ENCODE data around the gene NAV2.

The NAV2 gene

GRCh38 chr11:19978668-19979518 lies 266.3 kb downstream of the NAV2 start:
- Histone ChIP-seq H3K27me3 (ENCODE audit: control insufficient read depth, insufficient read depth, low read length) (no peaks in the 10 kb centered on the region), H3K27ac (ENCODE audit: low read depth, low read length) (no peak overlapping the region), H3K9ac (ENCODE audit: low read length) (no peak overlapping the region), H3K4me1 (ENCODE audit: control insufficient read depth, insufficient read depth, low read length) (peaks cover 4% of the 10 kb centered on the region; the same call in 1 of the 2 replicates), H3K9me3 (ENCODE audit: control insufficient read depth, insufficient read depth, low read depth, low read length) (no peaks in the 10 kb centered on the region), H3K4me3 (ENCODE audit: low read depth, low read length) (no peak overlapping the region), H3K36me3 (ENCODE audit: control insufficient read depth, insufficient read depth, low read length) (no peaks in the 10 kb centered on the region; the same call in 1 of the 2 replicates)

GRCh38 chr11:19979519-19979845 lies 266.8 kb downstream of the NAV2 start:
- no peak overlapping the region for H3K27ac ChIP-seq (ENCODE audit: low read depth, low read length)
- no peak overlapping the region for H3K4me3 ChIP-seq (ENCODE audit: low read depth, low read length)
- H3K9me3 ChIP-seq (ENCODE audit: control insufficient read depth, insufficient read depth, low read depth, low read length) = no peaks in the 10 kb centered on the region
- H3K4me1 ChIP-seq (ENCODE audit: control insufficient read depth, insufficient read depth, low read length) = peaks cover 4% of the 10 kb centered on the region; the same call in 1 of the 2 replicates
- no peak overlapping the region for H3K9ac ChIP-seq (ENCODE audit: low read length)
- no peaks in the 10 kb centered on the region; the same call in 1 of the 2 replicates for H3K36me3 ChIP-seq (ENCODE audit: control insufficient read depth, insufficient read depth, low read length)
- H3K27me3 ChIP-seq (ENCODE audit: control insufficient read depth, insufficient read depth, low read length) = no peaks in the 10 kb centered on the region

GRCh38 chr11:19980388-19980787 lies 267.8 kb downstream of the NAV2 start:
- Histone ChIP-seq H3K27ac (ENCODE audit: low read depth, low read length) (no peak overlapping the region), H3K4me1 (ENCODE audit: control insufficient read depth, insufficient read depth, low read length) (peaks cover 10% of the 10 kb centered on the region; the same call in 1 of the 2 replicates), H3K9me3 (ENCODE audit: control insufficient read depth, insufficient read depth, low read depth, low read length) (no peaks in the 10 kb centered on the region), H3K36me3 (ENCODE audit: control insufficient read depth, insufficient read depth, low read length) (no peaks in the 10 kb centered on the region; the same call in 1 of the 2 replicates), H3K4me3 (ENCODE audit: low read depth, low read length) (no peak overlapping the region), H3K9ac (ENCODE audit: low read length) (no peak overlapping the region), H3K27me3 (ENCODE audit: control insufficient read depth, insufficient read depth, low read length) (no peaks in the 10 kb centered on the region)

GRCh38 chr11:19980957-19981669 lies 268.5 kb downstream of the NAV2 start:
- H3K9me3 ChIP-seq (ENCODE audit: control insufficient read depth, insufficient read depth, low read depth, low read length) = no peaks in the 10 kb centered on the region
- H3K27me3 ChIP-seq (ENCODE audit: control insufficient read depth, insufficient read depth, low read length) = no peaks in the 10 kb centered on the region
- no peak overlapping the region for H3K27ac ChIP-seq (ENCODE audit: low read depth, low read length)
- H3K9ac ChIP-seq (ENCODE audit: low read length) = no peak overlapping the region
- no peak overlapping the region for H3K4me3 ChIP-seq (ENCODE audit: low read depth, low read length)
- peaks cover 10% of the 10 kb centered on the region; the same call in 1 of the 2 replicates for H3K4me1 ChIP-seq (ENCODE audit: control insufficient read depth, insufficient read depth, low read length)
- H3K36me3 ChIP-seq (ENCODE audit: control insufficient read depth, insufficient read depth, low read length) = no peaks in the 10 kb centered on the region; the same call in 1 of the 2 replicates

- H3K4me1 ChIP-seq (ENCODE audit: control insufficient read depth, insufficient read depth, low read length) = peaks cover 17% of the 10 kb centered on the region; the same call in 1 of the 2 replicates
- no peaks in the 10 kb centered on the region; the same call in 1 of the 2 replicates for H3K36me3 ChIP-seq (ENCODE audit: control insufficient read depth, insufficient read depth, low read length)
- H3K27me3 ChIP-seq (ENCODE audit: control insufficient read depth, insufficient read depth, low read length) = no peaks in the 10 kb centered on the region
- H3K27ac ChIP-seq (ENCODE audit: low read depth, low read length) = no peak overlapping the region
- H3K4me3 ChIP-seq (ENCODE audit: low read depth, low read length) = no peak overlapping the region
- H3K9ac ChIP-seq (ENCODE audit: low read length) = no peak overlapping the region
- H3K9me3 ChIP-seq (ENCODE audit: control insufficient read depth, insufficient read depth, low read depth, low read length) = no peaks in the 10 kb centered on the region
Observed at GRCh38 chr11:19982774-19983495, 270.3 kb downstream of the NAV2 start.

GRCh38 chr11:19984048-19984742 lies 271.6 kb downstream of the NAV2 start:
- Histone ChIP-seq H3K9me3 (ENCODE audit: control insufficient read depth, insufficient read depth, low read depth, low read length) (no peaks in the 10 kb centered on the region), H3K9ac (ENCODE audit: low read length) (no peak overlapping the region), H3K4me3 (ENCODE audit: low read depth, low read length) (no peak overlapping the region), H3K27me3 (ENCODE audit: control insufficient read depth, insufficient read depth, low read length) (no peaks in the 10 kb centered on the region), H3K36me3 (ENCODE audit: control insufficient read depth, insufficient read depth, low read length) (no peaks in the 10 kb centered on the region; the same call in 1 of the 2 replicates), H3K4me1 (ENCODE audit: control insufficient read depth, insufficient read depth, low read length) (peaks cover 25% of the 10 kb centered on the region), H3K27ac (ENCODE audit: low read depth, low read length) (no peak overlapping the region)

GRCh38 chr11:19985111-19985510 lies 272.5 kb downstream of the NAV2 start:
- Histone ChIP-seq H3K27me3 (ENCODE audit: control insufficient read depth, insufficient read depth, low read length) (no peaks in the 10 kb centered on the region), H3K27ac (ENCODE audit: low read depth, low read length) (no peak overlapping the region), H3K9ac (ENCODE audit: low read length) (no peak overlapping the region), H3K4me1 (ENCODE audit: control insufficient read depth, insufficient read depth, low read length) (peaks cover 25% of the 10 kb centered on the region), H3K9me3 (ENCODE audit: control insufficient read depth, insufficient read depth, low read depth, low read length) (no peaks in the 10 kb centered on the region), H3K4me3 (ENCODE audit: low read depth, low read length) (no peak overlapping the region), H3K36me3 (ENCODE audit: control insufficient read depth, insufficient read depth, low read length) (no peaks in the 10 kb centered on the region; the same call in 1 of the 2 replicates)

GRCh38 chr11:19987331-19987801 lies 274.7 kb downstream of the NAV2 start:
- Histone ChIP-seq H3K4me1 (ENCODE audit: control insufficient read depth, insufficient read depth, low read length) (peaks cover 25% of the 10 kb centered on the region), H3K9ac (ENCODE audit: low read length) (no peak overlapping the region), H3K36me3 (ENCODE audit: control insufficient read depth, insufficient read depth, low read length) (no peaks in the 10 kb centered on the region; the same call in 1 of the 2 replicates), H3K27me3 (ENCODE audit: control insufficient read depth, insufficient read depth, low read length) (no peaks in the 10 kb centered on the region), H3K9me3 (ENCODE audit: control insufficient read depth, insufficient read depth, low read depth, low read length) (no peaks in the 10 kb centered on the region), H3K4me3 (ENCODE audit: low read depth, low read length) (no peak overlapping the region), H3K27ac (ENCODE audit: low read depth, low read length) (no peak overlapping the region; the same call in 1 of the 2 replicates)

GRCh38 chr11:19988598-19988997 lies 276.0 kb downstream of the NAV2 start:
- Histone ChIP-seq H3K9ac (ENCODE audit: low read length) (no peak overlapping the region), H3K27ac (ENCODE audit: low read depth, low read length) (peak overlapping the region; percentile 27; the same call in 1 of the 2 replicates), H3K27me3 (ENCODE audit: control insufficient read depth, insufficient read depth, low read length) (no peaks in the 10 kb centered on the region), H3K4me3 (ENCODE audit: low read depth, low read length) (no peak overlapping the region), H3K36me3 (ENCODE audit: control insufficient read depth, insufficient read depth, low read length) (peaks cover 8% of the 10 kb centered on the region; the same call in 1 of the 2 replicates), H3K4me1 (ENCODE audit: control insufficient read depth, insufficient read depth, low read length) (peaks cover 25% of the 10 kb centered on the region), H3K9me3 (ENCODE audit: control insufficient read depth, insufficient read depth, low read depth, low read length) (peaks cover 6% of the 10 kb centered on the region; the same call in 1 of the 2 replicates)

- peaks cover 6% of the 10 kb centered on the region; the same call in 1 of the 2 replicates for H3K9me3 ChIP-seq (ENCODE audit: control insufficient read depth, insufficient read depth, low read depth, low read length)
- H3K27ac ChIP-seq (ENCODE audit: low read depth, low read length) = no peak overlapping the region
- no peak overlapping the region for H3K9ac ChIP-seq (ENCODE audit: low read length)
- H3K4me1 ChIP-seq (ENCODE audit: control insufficient read depth, insufficient read depth, low read length) = peaks cover 25% of the 10 kb centered on the region
- H3K27me3 ChIP-seq (ENCODE audit: control insufficient read depth, insufficient read depth, low read length) = no peaks in the 10 kb centered on the region
- H3K36me3 ChIP-seq (ENCODE audit: control insufficient read depth, insufficient read depth, low read length) = peaks cover 12% of the 10 kb centered on the region; the same call in 1 of the 2 replicates
- no peak overlapping the region for H3K4me3 ChIP-seq (ENCODE audit: low read depth, low read length)
Observed at GRCh38 chr11:19989191-19989590, 276.6 kb downstream of the NAV2 start.

Measured in HUES6 (cell line).